H9 (cell line): ENCODE data around the gene CADM1. TPM values are rescaled to one million over a fixed set of nuclear protein-coding genes. Genes with fewer than 3 reads are reported as not detected.

Experiments
- DNase-seq: peaks from one replicate; pipeline ENCODE4 v3.0.0-alpha.2; 2017
- H2AFZ ChIP-seq: one replicate; pipeline ENCODE4 v1.6.1; 2013; ENCODE audit warnings: mild to moderate bottlenecking, low read length, control low read depth, moderate library complexity
- H2AK5ac ChIP-seq: 2 replicates; pipeline ENCODE4 v1.6.1; 2013; ENCODE audit warnings: low read length, control low read depth, mixed read lengths; ENCODE audit not compliant: insufficient read length
- H2BK120ac ChIP-seq: one replicate; pipeline ENCODE4 v1.6.1; 2013; ENCODE audit warnings: low read depth, mild to moderate bottlenecking, low read length, control low read depth, inconsistent platforms; ENCODE audit not compliant: poor library complexity, severe bottlenecking
- H2BK12ac ChIP-seq: 2 replicates; pipeline ENCODE4 v1.6.1; 2013; ENCODE audit warnings: low read length, control low read depth, mixed read lengths, low read depth; ENCODE audit not compliant: insufficient read length
- H2BK15ac ChIP-seq: 2 replicates; pipeline ENCODE4 v1.6.1; 2013; ENCODE audit warnings: low read depth, low read length, control low read depth
- H2BK20ac ChIP-seq: one replicate; pipeline ENCODE4 v1.6.1; 2013; ENCODE audit warnings: low read depth, mild to moderate bottlenecking, low read length, control low read depth, inconsistent platforms; ENCODE audit not compliant: poor library complexity, severe bottlenecking
- H2BK5ac ChIP-seq: 2 replicates; pipeline ENCODE4 v1.6.1; 2013; ENCODE audit warnings: low read length, control low read depth, mixed read lengths; ENCODE audit not compliant: insufficient read length
- H3K14ac ChIP-seq: 2 replicates; pipeline ENCODE4 v1.6.1; 2013; ENCODE audit warnings: low read length, control low read depth; ENCODE audit not compliant: insufficient read depth
- H3K18ac ChIP-seq: 2 replicates; pipeline ENCODE4 v1.6.1; 2013; ENCODE audit warnings: low read depth, mild to moderate bottlenecking, mixed read lengths, low read length, control low read depth; ENCODE audit not compliant: insufficient read length
- H3K23ac ChIP-seq: 2 replicates; pipeline ENCODE4 v1.6.1; 2013; ENCODE audit warnings: low read length, control low read depth, mixed read lengths, low read depth; ENCODE audit not compliant: insufficient read length
- H3K23me2 ChIP-seq: 2 replicates; pipeline ENCODE4 v1.6.1; 2013; ENCODE audit warnings: low read depth, mild to moderate bottlenecking, mixed read lengths, low read length, control low read depth; ENCODE audit not compliant: insufficient read length, poor library complexity, severe bottlenecking
- H3K27ac ChIP-seq: 2 replicates; pipeline ENCODE4 v1.5.1; 2013; ENCODE audit warnings: low read length, control low read depth, mixed read lengths, low read depth; ENCODE audit not compliant: insufficient read length
- H3K27me3 ChIP-seq: 2 replicates; pipeline ENCODE4 v1.6.1; 2013; ENCODE audit warnings: low read length, control low read depth, inconsistent platforms; ENCODE audit not compliant: insufficient read depth
- H3K4ac ChIP-seq: 2 replicates; pipeline ENCODE4 v1.6.1; 2013; ENCODE audit warnings: low read depth, mild to moderate bottlenecking, control low read depth, inconsistent platforms, low read length, moderate library complexity
- H3K4me1 ChIP-seq: 2 replicates; pipeline ENCODE4 v1.6.1; 2013; ENCODE audit warnings: low read length, control low read depth, inconsistent platforms; ENCODE audit not compliant: insufficient read depth
- H3K4me2 ChIP-seq: 2 replicates; pipeline ENCODE4 v1.6.1; 2013; ENCODE audit warnings: low read length, control low read depth, mixed read lengths; ENCODE audit not compliant: insufficient read length, insufficient read depth
- H3K56ac ChIP-seq: 2 replicates; pipeline ENCODE4 v1.6.1; 2013; ENCODE audit warnings: low read depth, mild to moderate bottlenecking, mixed read lengths, low read length, control low read depth; ENCODE audit not compliant: insufficient read length
- H3K79me1 ChIP-seq: 2 replicates; pipeline ENCODE4 v1.6.1; 2013; ENCODE audit warnings: low read depth, mild to moderate bottlenecking, moderate library complexity, low read length, control low read depth, inconsistent platforms; ENCODE audit not compliant: insufficient read depth, poor library complexity, severe bottlenecking
- H3K79me2 ChIP-seq: 2 replicates; pipeline ENCODE4 v1.6.1; 2013; ENCODE audit warnings: low read length, control low read depth, inconsistent platforms; ENCODE audit not compliant: insufficient read depth
- H3K9ac ChIP-seq: 2 replicates; pipeline ENCODE4 v1.6.1; 2013; ENCODE audit warnings: low read length, control low read depth, mixed read lengths; ENCODE audit not compliant: insufficient read length; ENCODE audit errors: extremely low read depth
- H3K9me3 ChIP-seq: one replicate; pipeline ENCODE4 v1.6.1; 2013; ENCODE audit warnings: low read depth, low read length, inconsistent platforms; ENCODE audit not compliant: control insufficient read depth
- H3T11ph ChIP-seq: one replicate; pipeline ENCODE4 v1.6.1; 2013; ENCODE audit warnings: mild to moderate bottlenecking, low read length, control low read depth, inconsistent platforms
- H4K20me1 ChIP-seq: one replicate; pipeline ENCODE4 v1.6.1; 2013; ENCODE audit not compliant: control insufficient read depth, insufficient read length, insufficient read depth
- H4K5ac ChIP-seq: 2 replicates; pipeline ENCODE4 v1.6.1; 2013; ENCODE audit warnings: low read depth, mild to moderate bottlenecking, mixed read lengths, low read length, control low read depth; ENCODE audit not compliant: insufficient read length
- H4K8ac ChIP-seq: replicated peaks from 2 replicates; pipeline ENCODE4 v1.6.1; 2013; ENCODE audit warnings: low read length, control low read depth, mixed read lengths, low read depth; ENCODE audit not compliant: insufficient read length
- H4K91ac ChIP-seq: 2 replicates; pipeline ENCODE4 v1.6.1; 2013; ENCODE audit warnings: low read depth, mild to moderate bottlenecking, moderate library complexity, mixed read lengths, low read length, control low read depth; ENCODE audit not compliant: insufficient read length
- H3K27ac Mint-ChIP-seq, 3 experiments: 2 replicates in 2 of 3; 3 replicates in 1 of 3; pipeline ENCODE4 v1.8.0; 2020 to 2021; ENCODE audit warnings: mixed read lengths in 3 of 3, mild to moderate bottlenecking in 1 of 3, moderate library complexity in 1 of 3
- H3K27me3 Mint-ChIP-seq: 2 replicates; pipeline ENCODE4 v1.8.0; 2021; ENCODE audit warnings: low read depth, mild to moderate bottlenecking, moderate library complexity, mixed read lengths
- H3K36me3 Mint-ChIP-seq, 3 experiments: 2 replicates in 2 of 3; 3 replicates in 1 of 3; pipeline ENCODE4 v1.8.0; 2020 to 2021; ENCODE audit warnings: low read depth in 3 of 3, mixed read lengths in 3 of 3; ENCODE audit not compliant: insufficient read depth in 1 of 3
- H3K4me1 Mint-ChIP-seq, 2 experiments: 2 replicates each; pipeline ENCODE4 v1.8.0; 2020; ENCODE audit warnings: mixed read lengths in 2 of 2
- H3K4me3 Mint-ChIP-seq, 2 experiments: 2 replicates in 1 of 2; 3 replicates in 1 of 2; pipeline ENCODE4 v1.8.0; 2020 to 2021; ENCODE audit warnings: mild to moderate bottlenecking in 2 of 2, mixed read lengths in 2 of 2, moderate library complexity in 1 of 2
- H3K9me3 Mint-ChIP-seq, 2 experiments: 2 replicates in 1 of 2; 3 replicates in 1 of 2; pipeline ENCODE4 v1.8.0; 2020; ENCODE audit warnings: mild to moderate bottlenecking in 2 of 2, mixed read lengths in 2 of 2, moderate library complexity in 1 of 2
- WGBS: extraction: QIAGEN DNeasy Blood & Tissue Kit; methylation state at CpG from one replicate; pipeline ENCODE4 v1.1.7; 2013; ENCODE audit warnings: missing lambda C conversion rate, low lambda C conversion rate, mixed read lengths; ENCODE audit not compliant: insufficient read length; ENCODE audit errors: extremely low coverage; 5-methylcytosine and 5-hydroxymethylcytosine counted together
- total RNA-seq: library from RNA; stranded (reverse); gene quantifications from 2 replicates; pipeline ENCODE4 v1.2.1, GENCODE V29; 2021
- TF ChIP-seq, protein P1 (sequence below): fragments of 200-600 bp; sonication (generic); conservative IDR thresholded peaks from 3 replicates; pipeline ENCODE4 v1.8.0; 2021; ENCODE audit warnings: antibody characterized with exemption, mild to moderate bottlenecking

Gene CADM1
- total RNA-seq, 1 experiment from 2014 or later: 11.9 TPM

GRCh38 chr11:115267238-115267781 lies 236.9 kb downstream of the CADM1 start:
- Mint-ChIP-seq H3K9me3 (no peaks in the 10 kb centered on the region), H3K36me3 (no peaks in the 10 kb centered on the region), H3K27me3 (no peaks in the 10 kb centered on the region; the same call in 1 of the 2 replicates), H3K27ac (no peak overlapping the region; a peak in 1 of 7 replicates), H3K4me1 (peaks cover 7 to 8% of the 10 kb centered on the region in 2 experiments), H3K4me3 (no peak overlapping the region)
- H3K4me1 ChIP-seq: peaks cover 5% of the 10 kb centered on the region
- H2AFZ ChIP-seq: no peak overlapping the region
- no peak overlapping the region for H3K14ac ChIP-seq
- no peaks in the 10 kb centered on the region for H3K23me2 ChIP-seq
- no peak overlapping the region for H2BK5ac ChIP-seq
- no peaks in the 10 kb centered on the region for H3K79me2 ChIP-seq
- no peak overlapping the region for H3K56ac ChIP-seq
- no peak overlapping the region for H2BK20ac ChIP-seq
- no peak overlapping the region for H3K18ac ChIP-seq
- H3K4ac ChIP-seq: no peak overlapping the region
- H3T11ph ChIP-seq: no peak overlapping the region
- no peak overlapping the region for H3K23ac ChIP-seq
- H4K20me1 ChIP-seq: no peaks in the 10 kb centered on the region
- H3K79me1 ChIP-seq: no peaks in the 10 kb centered on the region
- no CpG with 5 or more reads among the region's 8 CpGs for WGBS
- DNase-seq: no peak
- H3K27me3 ChIP-seq: no peaks in the 10 kb centered on the region
- no peak overlapping the region for H4K8ac ChIP-seq
- TF ChIP-seq, protein P1, sequence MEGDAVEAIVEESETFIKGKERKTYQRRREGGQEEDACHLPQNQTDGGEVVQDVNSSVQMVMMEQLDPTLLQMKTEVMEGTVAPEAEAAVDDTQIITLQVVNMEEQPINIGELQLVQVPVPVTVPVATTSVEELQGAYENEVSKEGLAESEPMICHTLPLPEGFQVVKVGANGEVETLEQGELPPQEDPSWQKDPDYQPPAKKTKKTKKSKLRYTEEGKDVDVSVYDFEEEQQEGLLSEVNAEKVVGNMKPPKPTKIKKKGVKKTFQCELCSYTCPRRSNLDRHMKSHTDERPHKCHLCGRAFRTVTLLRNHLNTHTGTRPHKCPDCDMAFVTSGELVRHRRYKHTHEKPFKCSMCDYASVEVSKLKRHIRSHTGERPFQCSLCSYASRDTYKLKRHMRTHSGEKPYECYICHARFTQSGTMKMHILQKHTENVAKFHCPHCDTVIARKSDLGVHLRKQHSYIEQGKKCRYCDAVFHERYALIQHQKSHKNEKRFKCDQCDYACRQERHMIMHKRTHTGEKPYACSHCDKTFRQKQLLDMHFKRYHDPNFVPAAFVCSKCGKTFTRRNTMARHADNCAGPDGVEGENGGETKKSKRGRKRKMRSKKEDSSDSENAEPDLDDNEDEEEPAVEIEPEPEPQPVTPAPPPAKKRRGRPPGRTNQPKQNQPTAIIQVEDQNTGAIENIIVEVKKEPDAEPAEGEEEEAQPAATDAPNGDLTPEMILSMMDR: no peak
- H3K27ac ChIP-seq: no peak overlapping the region
- H3K9me3 ChIP-seq: no peaks in the 10 kb centered on the region
- no peak overlapping the region for H2BK15ac ChIP-seq
- no peak overlapping the region for H2AK5ac ChIP-seq
- no peak overlapping the region for H3K4me2 ChIP-seq
- no peak overlapping the region for H3K9ac ChIP-seq
- no peak overlapping the region for H2BK120ac ChIP-seq
- no peak overlapping the region for H4K91ac ChIP-seq
- no peak overlapping the region for H2BK12ac ChIP-seq
- H4K5ac ChIP-seq: no peak overlapping the region
